Suprapubic skin (tissue), 4 donors: ENCODE measurements around the gene NSUN3.

Experiments used
- POLR2A ChIP-seq, 2 donors: fragments of 450-650 bp; IDR thresholded peaks; one replicate each; pipeline ENCODE4 v1.6.1; 2017; ENCODE audit warnings: antibody characterized with exemption in 2 of 2, mild to moderate bottlenecking in 2 of 2, moderate library complexity in 2 of 2
- POLR2AphosphoS5 ChIP-seq, 3 donors: sonication (generic); formaldehyde crosslinking; IDR thresholded peaks; one replicate each; pipeline ENCODE4 v1.6.1; 2017; ENCODE audit warnings: antibody characterized with exemption in 3 of 3
- TF ChIP-seq, protein P1 (sequence below), 2 donors: fragments of 200-600 bp in 1 of 2; fragments of 450-650 bp in 1 of 2; sonication (generic) in 1 of 2; IDR thresholded peaks; one replicate each; pipeline ENCODE4 v1.5.1; 2016 to 2019; ENCODE audit warnings: antibody characterized with exemption in 2 of 2, mild to moderate bottlenecking in 1 of 2, moderate library complexity in 1 of 2

DNA sequence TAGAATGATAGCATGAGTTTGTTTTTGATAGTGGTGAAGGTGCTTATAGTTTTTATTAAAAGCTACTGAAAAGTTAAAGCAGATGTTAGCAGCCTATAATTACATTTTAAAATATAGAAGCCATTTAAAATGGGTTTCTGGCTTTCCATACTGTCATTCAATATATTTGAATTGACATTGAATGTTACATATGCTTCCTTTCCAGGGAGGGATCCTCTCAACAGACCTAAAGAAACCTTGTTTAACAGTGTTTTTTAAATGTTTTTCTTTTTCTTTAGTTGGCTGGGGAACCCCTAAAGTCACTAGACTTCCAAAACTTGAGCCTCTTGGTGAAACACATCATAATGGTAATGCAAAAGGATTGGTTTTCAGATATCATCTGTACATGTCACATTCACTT lies 12.3 kb upstream of the NSUN3 start:
- TF ChIP-seq POLR2AphosphoS5 (IDR thresholded peaks at IDR 0.05) = no peak
- TF ChIP-seq, protein P1, sequence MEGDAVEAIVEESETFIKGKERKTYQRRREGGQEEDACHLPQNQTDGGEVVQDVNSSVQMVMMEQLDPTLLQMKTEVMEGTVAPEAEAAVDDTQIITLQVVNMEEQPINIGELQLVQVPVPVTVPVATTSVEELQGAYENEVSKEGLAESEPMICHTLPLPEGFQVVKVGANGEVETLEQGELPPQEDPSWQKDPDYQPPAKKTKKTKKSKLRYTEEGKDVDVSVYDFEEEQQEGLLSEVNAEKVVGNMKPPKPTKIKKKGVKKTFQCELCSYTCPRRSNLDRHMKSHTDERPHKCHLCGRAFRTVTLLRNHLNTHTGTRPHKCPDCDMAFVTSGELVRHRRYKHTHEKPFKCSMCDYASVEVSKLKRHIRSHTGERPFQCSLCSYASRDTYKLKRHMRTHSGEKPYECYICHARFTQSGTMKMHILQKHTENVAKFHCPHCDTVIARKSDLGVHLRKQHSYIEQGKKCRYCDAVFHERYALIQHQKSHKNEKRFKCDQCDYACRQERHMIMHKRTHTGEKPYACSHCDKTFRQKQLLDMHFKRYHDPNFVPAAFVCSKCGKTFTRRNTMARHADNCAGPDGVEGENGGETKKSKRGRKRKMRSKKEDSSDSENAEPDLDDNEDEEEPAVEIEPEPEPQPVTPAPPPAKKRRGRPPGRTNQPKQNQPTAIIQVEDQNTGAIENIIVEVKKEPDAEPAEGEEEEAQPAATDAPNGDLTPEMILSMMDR (IDR thresholded peaks at IDR 0.05) = no peak
- TF ChIP-seq POLR2A (IDR thresholded peaks at IDR 0.05) = no peak
